K562 (cell line): Measurements from ENCODE around the gene UNC5B. TPM values are rescaled to one million over a fixed set of nuclear protein-coding genes. Genes with fewer than 3 reads are reported as not detected.

ENCODE experiments used
- ATAC-seq: fragments of 200-7000 bp; cut with Tn5 transposase; 3 replicates; pipeline ENCODE4 v1.9.1; 2020; ENCODE audit warnings: moderate library complexity
- BruUV-seq: library from RNA; stranded (reverse); fragments of 400-500 nt; replicated peaks from 2 replicates; lab custom pipeline; 2021; lab: Mats Ljungman, UMichigan
- CTCF ChIA-PET: fragments of 300-600 bp; formaldehyde crosslinking; extraction: SDS; loops from one replicate; lab custom pipeline; 2021; ENCODE audit warnings: low intra/inter-chr PET ratio; lab: Yijun Ruan, JAX
- POLR2A ChIA-PET: fragments of 300-600, 350-650 bp; sonication (Branson Sonifier 250); formaldehyde crosslinking; extraction: SDS; loops from one replicate; lab custom pipeline; 2021; ENCODE audit warnings: antibody characterized with exemption, inconsistent platforms; lab: Yijun Ruan, JAX
- DNase-seq, 4 experiments: peaks; one replicate each; pipeline versions ENCODE4 v3.0.0 to v3.0.0-alpha.2; 2011 to 2018; ENCODE audit warnings: low spot score in 3 of 4, mixed read lengths in 3 of 4; ENCODE audit errors: extremely low read depth in 1 of 4
- FAIRE-seq: peaks from 2 replicates; lab custom pipeline; 2011; peaks lifted over from hg19 to GRCh38; lab: Jason Lieb, UNC
- H2AFZ ChIP-seq: 2 replicates; pipeline ENCODE4 v1.6.0; 2011; ENCODE audit warnings: low read depth, low read length, control low read depth, inconsistent platforms
- H3K27ac ChIP-seq: fragments of 200-600 bp; 3 replicates; pipeline ENCODE4 v1.8.0; 2011; ENCODE audit warnings: low read depth, mild to moderate bottlenecking, control low read depth, inconsistent platforms, low read length, moderate library complexity, mixed read lengths; ENCODE audit errors: extremely low read depth
- H3K27me3 ChIP-seq, 2 experiments: fragments of 300-600 bp in 1 of 2; 2 replicates in 1 of 2; 3 replicates in 1 of 2; pipeline versions ENCODE4 v1.6.0 to v1.8.0; 2011; ENCODE audit warnings: inconsistent platforms in 2 of 2, low read length in 2 of 2, mild to moderate bottlenecking in 1 of 2, mixed read lengths in 1 of 2, moderate library complexity in 1 of 2; ENCODE audit not compliant: control insufficient read depth in 2 of 2, insufficient read depth in 2 of 2
- H3K36me3 ChIP-seq: fragments of 300-600 bp; 3 replicates; pipeline ENCODE4 v1.8.0; 2011; ENCODE audit warnings: mild to moderate bottlenecking, low read length, inconsistent platforms; ENCODE audit not compliant: control insufficient read depth, insufficient read depth
- H3K4me1 ChIP-seq, 2 experiments: fragments of 200-600 bp in 1 of 2; replicated peaks in 1 of 2; 2 replicates in 1 of 2; 3 replicates in 1 of 2; pipeline versions ENCODE4 v1.5.1 to v1.8.0; 2011; ENCODE audit warnings: inconsistent platforms in 2 of 2, low read length in 2 of 2, mild to moderate bottlenecking in 1 of 2, mixed read lengths in 1 of 2, moderate library complexity in 1 of 2; ENCODE audit not compliant: control insufficient read depth in 2 of 2, insufficient read depth in 2 of 2
- H3K4me2 ChIP-seq: 2 replicates; pipeline ENCODE4 v1.6.1; 2011; ENCODE audit warnings: low read length, control low read depth, inconsistent platforms, mixed read lengths; ENCODE audit not compliant: insufficient read depth
- H3K4me3 ChIP-seq: fragments of 200-600 bp; sonication (generic), shearing (Covaris generic); 2 replicates; pipeline ENCODE4 v1.5.1; 2016; ENCODE audit warnings: control low read depth, inconsistent platforms
- H3K79me2 ChIP-seq: fragments of 200-600 bp; 3 replicates; pipeline ENCODE4 v1.8.0; 2011; ENCODE audit warnings: low read length, inconsistent platforms; ENCODE audit not compliant: control insufficient read depth, insufficient read depth
- H3K9ac ChIP-seq, 2 experiments: 2 replicates each; pipeline versions ENCODE4 v1.6.0 to v1.6.1; 2011; ENCODE audit warnings: low read depth in 2 of 2, low read length in 2 of 2, control low read depth in 1 of 2, inconsistent platforms in 1 of 2, mild to moderate bottlenecking in 1 of 2, mixed read lengths in 1 of 2; ENCODE audit not compliant: insufficient read depth in 1 of 2
- H3K9me1 ChIP-seq: one replicate; pipeline ENCODE4 v1.6.0; 2011; ENCODE audit warnings: inconsistent platforms, mild to moderate bottlenecking, low read length, moderate library complexity; ENCODE audit not compliant: control insufficient read depth, insufficient read depth
- H3K9me3 ChIP-seq: replicated peaks from 2 replicates; pipeline ENCODE4 v1.5.1; 2011; ENCODE audit warnings: low read depth, low read length, inconsistent platforms; ENCODE audit not compliant: control insufficient read depth, insufficient read depth
- H4K20me1 ChIP-seq: replicated peaks from 2 replicates; pipeline ENCODE4 v1.6.1; 2011; ENCODE audit warnings: low read length, inconsistent platforms, mixed read lengths; ENCODE audit not compliant: control insufficient read depth, insufficient read depth
- CREM ChIP-seq: IDR thresholded peaks from 2 replicates; pipeline ENCODE4 v1.6.1; 2014; ENCODE audit warnings: antibody characterized with exemption, low read depth
- DPF2 ChIP-seq: fragments of 450-650 bp; IDR thresholded peaks from 2 replicates; pipeline ENCODE4 v1.6.1; 2016
- HMBOX1 ChIP-seq: sonication (generic); IDR thresholded peaks from 2 replicates; pipeline ENCODE4 v1.6.1; 2016
- HOXB6 ChIP-seq: fragments of 250-450 bp; sonication (Bioruptor Pico); IDR thresholded peaks from 2 replicates; pipeline ENCODE4 v1.5.1; 2022; ENCODE audit warnings: mild to moderate bottlenecking, borderline replicate concordance
- MAFK ChIP-seq: IDR thresholded peaks from 2 replicates; pipeline ENCODE4 v1.6.1; 2011; ENCODE audit warnings: low read length, improper control_type of control experiment
- MIER1 ChIP-seq: fragments of 450-650 bp; IDR thresholded peaks from 2 replicates; pipeline ENCODE4 v1.6.1; 2016; ENCODE audit warnings: antibody characterized with exemption, mild to moderate bottlenecking, low read depth
- WGBS: fragments of 100-300 bp; shearing (Covaris generic); methylation state at CpG from one replicate; pipeline ENCODE4 v1.1.6; 2016; ENCODE audit warnings: low coverage, mixed read lengths; ENCODE audit not compliant: insufficient coverage; ENCODE audit errors: missing lambda C conversion rate; 5-methylcytosine and 5-hydroxymethylcytosine counted together
- in situ Hi-C: fragments of 300-500 bp; cut with MboI; formaldehyde crosslinking; loops from 4 replicates; pipeline ENCODE4 v1.15.0; 2018; ENCODE audit warnings: inconsistent platforms, mixed read lengths
- intact Hi-C: fragments of 100-400 bp; cut with micrococcal nuclease; formaldehyde crosslinking; loops from 2 replicates; pipeline ENCODE4 v1.14.2; 2022
- polyA plus RNA-seq, 8 experiments: library from polyadenylated mRNA; depleted of rRNA in 4 of 8; stranded (reverse) in 5 of 8; unstranded in 3 of 8; fragments of >200 nt; fragmentation: Nextera tagmentation in 2 of 8; fragmentation: Illumina TruSeq in 1 of 8; extraction: Ambion mirVana in 2 of 8; extraction: Trizol in 1 of 8; gene quantifications; 2 replicates each; pipeline versions ENCODE4 v1.2.1 to v1.2.3, GENCODE V29; 2011 to 2014; ENCODE audit warnings: inconsistent platforms in 1 of 8, missing spikeins in 1 of 8
- total RNA-seq, 7 experiments: library from RNA; depleted of rRNA in 6 of 7; stranded (reverse); fragments of >200 nt in 6 of 7; fragmentation: Illumina TruSeq in 2 of 7; extraction: Trizol in 2 of 7; gene quantifications; 2 replicates each; pipeline versions ENCODE4 v1.2.1 to v1.2.3, GENCODE V29; 2011 to 2021; ENCODE audit warnings: low replicate concordance in 1 of 7

UNC5B gene
- total and polyA plus RNA-seq, 9 of the 15 experiments (the other 6 are each of a cell fraction or from before 2014, with no cell fraction given) = 0.10 to 8.4 (median 2.1) TPM

GRCh38 chr10:71205468-71205867 is 6.9 kb upstream of the UNC5B start:
- no peak overlapping the region for H3K4me2 ChIP-seq
- no peaks in the 10 kb centered on the region for H4K20me1 ChIP-seq
- TF ChIP-seq MIER1 = no peak
- TF ChIP-seq DPF2 = no peak
- TF ChIP-seq MAFK = no peak
- no peak for TF ChIP-seq CREM
- TF ChIP-seq HMBOX1 = peak; percentile 66
- TF ChIP-seq HOXB6 (CRISPR knock-in tag) = no peak
- TF ChIP-seq, all 486 proteins: peak for 1
- DNase-seq = no peak
- no peak overlapping the region for H3K4me3 ChIP-seq
- in situ Hi-C loops (no loop called here), intact Hi-C loops (loop anchor here (10.0 kb wide), 1 partner anchor 661 kb away; no protein-coding TSS in a partner anchor)
- BruUV-seq = no TSS peak
- no peaks in the 10 kb centered on the region for H3K9me1 ChIP-seq
- ChIA-PET POLR2A (interaction anchor here (0.8 to 1.3 kb wide), 2 partner anchors 16 to 61 kb away, joined by 3 to 5 read pairs; no protein-coding TSS in a partner anchor), CTCF (no interaction called here)
- peaks cover 20 to 30% of the 10 kb centered on the region in 2 experiments; a peak in 4 of 5 replicates for H3K27me3 ChIP-seq
- H3K9ac ChIP-seq = no peak overlapping the region
- H2AFZ ChIP-seq = no peak overlapping the region
- no peak for ATAC-seq
- WGBS = 3% methylated on average over 4 of the region's 4 CpGs
- H3K9me3 ChIP-seq = no peaks in the 10 kb centered on the region
- no peak overlapping the region for H3K27ac ChIP-seq
- H3K4me1 ChIP-seq = peaks cover 4 to 7% of the 10 kb centered on the region in 2 experiments; a peak in 3 of 5 replicates
- no peak for FAIRE-seq
- H3K36me3 ChIP-seq = no peaks in the 10 kb centered on the region
- no peaks in the 10 kb centered on the region for H3K79me2 ChIP-seq
